Cerebellar cortex (tissue), 1 donor: Measurements from ENCODE around the gene EFHD2.
A peak's percentile ranks its signal among the peaks of the same experiment; 100 is the strongest.
"Not testable (repeated sequence)": the region's sequence is repeated elsewhere in the genome, so short reads cannot be mapped to it uniquely, and the experiment has no call there.

ENCODE experiments used
- DNase-seq: peaks from one replicate; pipeline ENCODE4 v3.0.0-alpha.2; 2015; ENCODE audit warnings: low spot score

EFHD2 gene

DNA sequence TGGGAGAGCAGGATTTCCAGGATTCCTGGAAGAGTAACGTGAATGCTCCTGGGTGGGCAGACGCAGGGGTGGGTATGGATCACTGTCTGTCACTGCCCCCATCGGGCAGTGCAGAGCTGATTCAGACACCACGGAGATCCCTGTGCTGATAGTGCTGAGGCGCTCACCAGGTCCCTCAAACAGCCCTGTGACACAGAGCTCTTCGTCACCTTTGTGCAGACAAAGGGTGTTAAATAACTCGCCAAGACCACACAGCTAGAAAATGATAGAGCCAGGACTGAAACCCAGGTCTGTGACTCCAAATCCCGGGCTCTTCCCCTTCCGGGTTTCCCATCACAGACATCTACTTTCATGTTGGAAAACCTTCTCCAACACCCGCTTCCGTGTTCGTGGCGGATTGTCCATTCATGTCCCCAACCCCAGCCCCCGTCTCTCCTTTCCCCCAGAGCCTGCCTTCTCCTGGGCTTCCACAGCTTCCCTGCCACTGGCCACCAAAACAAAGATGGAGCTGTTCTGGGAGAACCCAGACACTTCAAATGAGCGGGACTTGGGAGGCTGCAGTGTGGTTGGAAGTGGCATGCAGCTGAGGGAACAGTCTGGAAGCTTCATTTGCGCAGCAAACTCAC lies 2.6 kb downstream of the EFHD2 start:
- no peak for DNase-seq

- peak; percentile 44 for DNase-seq
Observed at GRCh38 chr1:15412843-15413242, 3.2 kb downstream of the EFHD2 start.

- no peak for DNase-seq
Observed at GRCh38 chr1:15413563-15414444, 4.1 kb downstream of the EFHD2 start.

DNA sequence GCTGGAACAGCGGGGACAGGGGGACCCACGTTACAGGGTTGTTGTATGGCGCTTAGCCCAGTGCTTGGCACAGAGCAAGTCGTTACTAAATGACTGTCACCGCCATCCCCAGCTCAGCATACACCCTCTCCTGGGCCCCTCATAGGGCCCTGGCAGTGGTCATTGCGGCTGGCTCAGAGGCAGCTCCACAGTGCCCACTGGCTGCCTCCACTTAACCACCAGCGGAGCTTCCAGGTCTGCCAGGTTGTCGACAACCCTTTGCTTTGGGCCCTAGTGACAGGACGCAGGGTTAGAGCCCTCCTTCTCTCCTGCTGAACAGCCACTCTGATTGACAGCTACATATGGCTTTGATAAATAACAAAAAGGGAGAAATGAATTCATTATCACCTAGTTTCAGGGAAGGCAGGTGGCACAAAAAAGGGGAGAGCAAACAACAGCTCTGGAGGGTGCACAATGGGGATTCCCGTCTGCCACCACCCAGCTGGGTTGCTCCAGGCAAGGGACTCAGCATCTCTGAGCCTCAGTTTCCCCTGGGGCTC lies 4.8 kb downstream of the EFHD2 start:
- no peak for DNase-seq

- DNase-seq, result no peak
Observed at GRCh38 chr1:15417059-15417934, 7.6 kb downstream of the EFHD2 start.

DNA sequence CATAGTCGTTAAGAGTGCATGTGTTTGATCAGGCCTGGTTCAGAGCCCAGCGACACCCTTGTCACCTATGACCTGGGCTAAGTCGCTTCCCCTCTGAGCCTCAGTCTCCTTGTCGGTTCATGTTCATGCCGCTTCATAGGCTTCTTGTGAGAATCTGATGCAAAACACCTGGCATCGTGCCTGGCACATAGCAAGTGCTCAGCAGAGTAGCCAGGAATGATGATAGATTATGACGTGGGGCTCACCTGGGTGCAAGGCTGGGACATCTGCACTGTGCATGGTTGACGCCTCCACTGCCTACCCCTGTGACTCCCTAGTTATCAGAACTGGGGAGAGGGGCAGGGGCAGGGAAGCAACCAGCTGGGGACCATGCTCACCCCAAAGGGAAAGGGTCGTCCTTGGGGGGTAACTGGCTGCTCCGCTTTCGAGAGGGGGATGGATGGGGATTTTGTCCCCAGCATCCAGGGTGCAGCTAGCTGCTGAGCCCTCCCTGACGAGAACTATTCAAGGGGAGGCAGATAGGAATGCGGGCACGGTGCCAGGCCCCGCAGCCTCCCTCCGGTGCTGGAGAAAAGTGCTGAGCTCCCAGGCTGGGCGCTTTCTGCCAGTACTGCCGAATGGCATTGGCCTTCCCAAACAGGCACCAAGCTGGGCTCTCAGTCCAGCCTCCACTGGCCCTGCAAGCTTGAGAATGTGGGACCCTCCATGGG lies 9.3 kb downstream of the EFHD2 start:
- peak; percentile 59 for DNase-seq

DNA sequence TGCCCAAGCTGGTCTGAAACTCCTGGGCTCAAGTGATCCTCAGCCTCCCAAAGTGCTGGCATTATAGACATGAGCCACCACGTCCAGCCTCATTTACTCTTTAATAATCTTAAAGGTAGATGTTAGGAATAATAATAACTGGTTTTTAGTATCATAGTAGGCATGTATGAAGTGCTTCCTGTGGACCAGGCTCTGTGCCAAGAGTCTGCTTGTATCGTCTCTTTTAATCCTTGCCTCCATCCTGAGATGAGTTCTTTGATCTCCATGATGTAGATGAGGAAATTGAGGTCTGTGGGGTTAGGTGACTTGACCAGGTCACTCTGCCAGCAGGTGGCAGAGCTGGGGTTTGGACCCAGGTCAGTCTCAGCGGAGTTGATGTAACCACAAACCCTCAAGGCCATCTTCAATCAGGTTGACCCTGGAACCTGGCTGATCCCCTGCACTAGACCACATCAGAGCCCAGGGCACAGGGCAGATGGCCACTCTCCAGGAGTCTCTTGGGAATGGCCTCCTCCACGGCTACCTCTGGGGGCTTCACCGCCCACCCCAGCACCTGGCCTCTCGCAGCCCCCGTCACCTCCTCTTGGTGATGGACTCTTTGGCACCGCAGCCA lies 11.3 kb downstream of the EFHD2 start:
- DNase-seq, result no peak

DNA sequence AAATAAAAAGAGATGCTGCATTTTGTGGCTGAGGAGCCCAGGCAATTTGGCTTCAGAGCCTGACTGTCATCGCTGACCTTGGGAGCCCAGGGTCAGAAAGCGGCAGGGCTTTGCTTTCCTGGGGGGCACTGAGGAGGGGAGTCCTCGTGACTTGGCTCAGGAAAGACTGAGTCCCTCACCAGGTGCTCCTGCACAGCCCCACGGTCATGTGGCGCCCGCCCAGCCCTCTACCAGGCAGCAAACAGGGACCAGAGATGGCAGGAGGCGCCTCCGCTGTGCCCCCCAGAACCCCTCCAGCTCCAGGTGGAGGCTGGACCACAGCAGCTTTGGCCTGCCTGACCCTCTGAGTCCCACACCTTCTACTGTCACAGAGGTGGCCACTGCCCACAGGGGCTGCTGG lies 13.2 kb downstream of the EFHD2 start:
- DNase-seq, result no peak

DNA sequence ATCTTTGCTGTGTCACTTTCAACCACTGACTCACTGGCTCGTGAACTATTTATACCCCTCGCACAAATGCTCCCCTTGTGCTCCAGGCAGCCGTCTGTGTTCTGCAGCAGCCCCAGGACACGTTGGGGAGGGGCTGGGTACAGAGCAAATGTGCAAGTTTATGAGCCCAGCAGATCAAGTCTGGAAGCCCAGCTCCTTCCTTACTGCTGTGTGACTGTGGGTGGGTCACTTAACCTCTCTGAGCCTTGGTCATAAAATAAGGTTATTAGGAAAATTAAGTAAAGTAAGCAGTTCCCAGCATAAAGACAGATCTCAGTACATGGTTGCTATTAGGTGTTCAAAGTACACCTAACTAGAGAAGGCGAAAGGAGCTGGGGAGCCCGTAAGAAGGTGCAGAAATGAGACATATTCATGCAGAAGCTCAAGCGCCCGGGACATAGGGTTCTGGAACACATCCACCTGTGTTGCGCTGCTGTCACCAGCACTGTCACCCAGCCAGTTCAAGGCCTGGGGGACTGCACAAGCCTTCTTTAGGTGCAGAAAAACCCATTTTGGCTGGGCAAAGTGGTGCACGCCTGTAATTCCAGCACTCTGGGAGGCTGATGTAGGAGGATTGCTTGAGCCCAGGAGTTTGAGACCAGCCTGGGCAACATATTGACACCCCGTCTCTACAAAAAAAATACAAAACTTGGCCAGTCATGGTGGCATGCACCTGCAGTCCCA lies 13.8 kb downstream of the EFHD2 start:
- DNase-seq, result no peak

GRCh38 chr1:15424146-15424667 lies 14.5 kb downstream of the EFHD2 start:
- no peak for DNase-seq

DNA sequence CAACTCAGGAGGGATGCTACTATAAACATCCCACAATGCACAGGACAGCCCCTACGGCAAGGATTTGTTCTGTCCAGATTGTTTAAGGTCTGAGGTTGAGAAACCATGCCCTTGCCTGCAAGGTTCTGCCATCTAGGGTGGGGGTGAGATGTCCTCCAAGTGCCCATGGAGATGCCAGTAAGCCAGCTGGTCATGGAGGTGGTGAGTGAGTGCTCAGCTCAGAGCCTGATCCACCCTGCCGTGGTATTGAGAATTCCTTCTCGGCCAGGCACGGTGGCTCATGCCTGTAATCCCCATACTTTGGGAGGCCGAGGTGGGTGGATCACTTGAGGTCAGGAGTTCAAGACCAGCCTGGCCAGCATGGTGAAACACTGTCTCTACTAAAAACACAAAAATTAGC lies 15.3 kb downstream of the EFHD2 start:
- no peak for DNase-seq

GRCh38 chr1:15425521-15425920 lies 15.8 kb downstream of the EFHD2 start:
- no peak for DNase-seq

DNA sequence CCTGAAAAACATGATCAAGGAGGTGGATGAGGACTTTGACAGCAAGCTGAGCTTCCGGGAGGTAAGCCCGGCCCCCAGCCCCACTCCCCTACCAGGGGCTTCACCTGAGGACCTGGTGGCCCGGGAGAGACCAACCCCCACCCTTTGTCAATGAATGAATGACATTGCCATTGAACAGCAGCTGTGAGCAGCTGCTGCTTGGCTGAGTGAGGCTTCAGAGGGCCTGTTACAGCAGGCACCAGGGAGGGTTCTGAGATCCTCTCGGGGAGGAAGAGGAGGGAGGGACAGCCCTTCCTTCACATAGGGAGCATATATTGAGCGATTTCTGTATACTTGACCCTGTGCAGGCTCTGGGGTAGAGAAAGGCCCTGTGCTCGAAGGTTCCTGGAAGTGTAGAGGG lies 16.3 kb downstream of the EFHD2 start:
- DNase-seq, result no peak

DNA sequence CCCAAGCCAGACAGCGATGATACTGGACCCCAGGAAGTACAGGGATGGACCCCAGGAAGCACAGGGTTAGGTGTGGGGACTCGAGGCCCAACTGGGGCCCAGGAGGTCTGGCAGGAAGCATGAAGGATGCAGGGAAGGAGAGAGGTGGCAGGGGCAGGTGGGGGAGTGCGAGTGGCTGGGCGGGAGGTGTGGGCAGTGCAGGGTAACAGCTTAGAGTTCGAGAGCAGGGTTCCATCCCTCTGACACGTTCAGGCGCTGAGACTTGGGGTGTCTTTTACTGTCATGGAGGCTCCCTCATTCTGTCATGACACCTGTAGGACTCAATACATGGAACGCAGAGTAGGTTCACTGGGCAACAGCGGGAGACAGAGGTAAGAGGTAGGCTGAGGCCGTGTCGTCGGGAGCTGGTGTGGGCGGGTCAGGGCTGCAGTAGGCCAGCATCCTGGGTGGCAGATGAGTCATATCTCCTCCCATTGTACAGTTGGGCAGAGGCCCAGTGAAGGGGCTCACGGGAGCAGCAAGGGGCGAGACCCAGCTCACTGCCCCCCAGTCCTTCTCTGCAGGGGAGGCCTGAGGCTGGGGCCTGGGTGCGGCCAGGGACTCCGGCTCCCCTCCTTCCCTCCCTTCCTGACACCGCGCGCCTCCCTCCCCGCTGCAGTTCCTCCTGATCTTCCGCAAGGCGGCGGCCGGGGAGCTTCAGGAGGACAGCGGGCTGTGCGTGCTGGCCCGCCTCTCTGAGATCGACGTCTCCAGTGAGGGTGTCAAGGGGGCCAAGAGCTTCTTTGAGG lies 17.0 kb downstream of the EFHD2 start:
- peak; percentile 39 for DNase-seq

- DNase-seq, result no peak
Observed at GRCh38 chr1:15427280-15427666, 17.6 kb downstream of the EFHD2 start.

GRCh38 chr1:15428252-15428651 lies 18.6 kb downstream of the EFHD2 start:
- not testable (repeated sequence) for DNase-seq

- DNase-seq, result no peak
Observed at GRCh38 chr1:15428815-15429435, 19.2 kb downstream of the EFHD2 start.

GRCh38 chr1:15429701-15430149 lies 20.0 kb downstream of the EFHD2 start:
- DNase-seq, result no peak
